Gastroesophageal sphincter (tissue), 4 donors: ENCODE results near the gene NPHP4. TPM values are rescaled to one million over a fixed set of nuclear protein-coding genes. Genes with fewer than 3 reads are reported as not detected.

Experiments used
- ATAC-seq: fragments of 150-250 bp; one replicate; pipeline ENCODE4 v1.9.1; 2016; ENCODE audit warnings: mild to moderate bottlenecking, moderate library complexity
- H3K27ac ChIP-seq, 4 donors: fragments of 200-600 bp; sonication (generic) in 3 of 4; 1 replicate in 3 of 4; 2 replicates in 1 of 4; pipeline ENCODE4 v1.5.1; 2016 to 2019
- H3K27me3 ChIP-seq: fragments of 200-600 bp; sonication (generic); one replicate; pipeline ENCODE4 v1.5.1; 2019
- H3K36me3 ChIP-seq, 2 donors: fragments of 200-600 bp; sonication (generic); one replicate each; pipeline ENCODE4 v1.5.1; 2019; ENCODE audit warnings: control low read depth in 1 of 2
- H3K4me1 ChIP-seq, 3 donors: fragments of 200-600 bp; sonication (generic); 1 replicate in 2 of 3; 2 replicates in 1 of 3; pipeline ENCODE4 v1.5.1; 2016 to 2019; ENCODE audit warnings: control low read depth in 2 of 3
- H3K4me3 ChIP-seq, 2 donors: fragments of 200-600 bp; sonication (generic); one replicate each; pipeline ENCODE4 v1.5.1; 2019; ENCODE audit warnings: mild to moderate bottlenecking in 1 of 2, moderate library complexity in 1 of 2
- H3K9me3 ChIP-seq, 3 donors: fragments of 200-600 bp; sonication (generic); one replicate each; pipeline ENCODE4 v1.5.1; 2017 to 2019; ENCODE audit warnings: control low read depth in 2 of 3
- EP300 ChIP-seq: sonication (generic); formaldehyde crosslinking; IDR thresholded peaks from one replicate; pipeline ENCODE4 v1.6.1; 2017; ENCODE audit warnings: antibody characterized with exemption, mild to moderate bottlenecking
- POLR2A ChIP-seq, 2 donors: fragments of 450-650 bp; IDR thresholded peaks; one replicate each; pipeline ENCODE4 v1.6.1; 2017; ENCODE audit warnings: antibody characterized with exemption in 2 of 2, mild to moderate bottlenecking in 2 of 2, moderate library complexity in 1 of 2
- POLR2AphosphoS5 ChIP-seq: sonication (generic); formaldehyde crosslinking; IDR thresholded peaks from one replicate; pipeline ENCODE4 v1.6.1; 2017; ENCODE audit warnings: antibody characterized with exemption
- WGBS, 2 donors: methylation state at CpG; one replicate each; pipeline ENCODE4 v1.1.5; 2018; ENCODE audit warnings: low coverage in 1 of 2; 5-methylcytosine and 5-hydroxymethylcytosine counted together
- total RNA-seq, 4 donors: library from RNA; depleted of rRNA; stranded (reverse); fragments of >200 nt; gene quantifications; one replicate each; pipeline ENCODE4 v1.1.0, GENCODE V29; 2016
- TF ChIP-seq, protein P1 (sequence below), 4 experiments: fragments of 200-600 bp in 2 of 4; fragments of 450-650 bp in 2 of 4; sonication (generic) in 1 of 4; IDR thresholded peaks; one replicate each; pipeline ENCODE4 v1.5.1; 2017 to 2019; ENCODE audit warnings: antibody characterized with exemption in 4 of 4, mild to moderate bottlenecking in 2 of 4, moderate library complexity in 2 of 4

NPHP4 gene
- total RNA-seq, 4 donors from 2014 or later = 5.7 to 9.7 (median 6.2) TPM

DNA sequence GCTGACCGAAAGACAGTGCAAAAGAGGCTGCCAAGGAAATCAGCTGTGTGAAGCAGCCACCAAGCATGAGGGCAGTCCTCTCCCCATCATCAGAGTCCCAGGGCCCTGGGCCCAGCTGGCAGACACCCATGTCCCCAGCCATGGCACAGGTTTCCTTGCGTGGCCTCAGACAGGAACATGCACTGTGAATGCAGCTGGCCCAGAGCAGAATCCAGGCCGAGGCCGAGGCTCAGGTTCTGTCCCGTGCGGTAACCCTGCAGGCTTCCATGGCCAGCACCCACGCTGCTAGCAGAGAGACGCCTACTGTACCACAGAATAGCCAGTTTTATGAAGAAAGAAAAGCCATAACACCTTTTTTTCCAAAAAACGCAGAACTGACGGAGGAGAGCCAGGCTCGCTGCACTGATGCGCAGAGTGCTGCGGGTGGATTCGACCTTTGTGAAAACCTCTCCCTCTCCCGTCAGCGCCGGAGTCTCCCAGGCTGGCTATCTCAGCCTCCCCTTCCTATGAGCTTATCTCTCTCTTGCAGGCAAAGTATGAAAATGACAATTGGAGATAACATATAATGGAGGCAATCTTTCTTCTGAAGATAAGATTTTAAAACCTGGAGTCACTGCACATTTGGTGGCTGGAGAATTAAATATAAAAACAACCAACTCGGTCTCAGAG is 106.6 kb downstream of the NPHP4 start:
- Histone ChIP-seq H3K4me3 (no peak overlapping the region), H3K36me3 (peaks cover 0 to 91% of the 10 kb centered on the region in 2 donors), H3K4me1 (no peaks in the 10 kb centered on the region), H3K27ac (no peak overlapping the region), H3K27me3 (no peaks in the 10 kb centered on the region), H3K9me3 (no peaks in the 10 kb centered on the region)
- TF ChIP-seq POLR2AphosphoS5 = no peak
- TF ChIP-seq, protein P1, sequence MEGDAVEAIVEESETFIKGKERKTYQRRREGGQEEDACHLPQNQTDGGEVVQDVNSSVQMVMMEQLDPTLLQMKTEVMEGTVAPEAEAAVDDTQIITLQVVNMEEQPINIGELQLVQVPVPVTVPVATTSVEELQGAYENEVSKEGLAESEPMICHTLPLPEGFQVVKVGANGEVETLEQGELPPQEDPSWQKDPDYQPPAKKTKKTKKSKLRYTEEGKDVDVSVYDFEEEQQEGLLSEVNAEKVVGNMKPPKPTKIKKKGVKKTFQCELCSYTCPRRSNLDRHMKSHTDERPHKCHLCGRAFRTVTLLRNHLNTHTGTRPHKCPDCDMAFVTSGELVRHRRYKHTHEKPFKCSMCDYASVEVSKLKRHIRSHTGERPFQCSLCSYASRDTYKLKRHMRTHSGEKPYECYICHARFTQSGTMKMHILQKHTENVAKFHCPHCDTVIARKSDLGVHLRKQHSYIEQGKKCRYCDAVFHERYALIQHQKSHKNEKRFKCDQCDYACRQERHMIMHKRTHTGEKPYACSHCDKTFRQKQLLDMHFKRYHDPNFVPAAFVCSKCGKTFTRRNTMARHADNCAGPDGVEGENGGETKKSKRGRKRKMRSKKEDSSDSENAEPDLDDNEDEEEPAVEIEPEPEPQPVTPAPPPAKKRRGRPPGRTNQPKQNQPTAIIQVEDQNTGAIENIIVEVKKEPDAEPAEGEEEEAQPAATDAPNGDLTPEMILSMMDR (IDR thresholded peaks at IDR 0.05) = no peak
- no peak for TF ChIP-seq EP300
- TF ChIP-seq POLR2A (IDR thresholded peaks at IDR 0.05) = no peak
- 69 to 89% methylated on average over 4 to 7 of the region's 18 CpGs for WGBS, 2 donors
- no peak for ATAC-seq

GRCh38 chr1:5884110-5884509 is 108.1 kb downstream of the NPHP4 start:
- Histone ChIP-seq H3K4me3 (no peak overlapping the region), H3K27ac (no peak overlapping the region), H3K9me3 (peaks cover 0 to 13% (median 0%) of the 10 kb centered on the region in 3 donors), H3K4me1 (no peaks in the 10 kb centered on the region), H3K36me3 (peaks cover 0 to 93% of the 10 kb centered on the region in 2 donors), H3K27me3 (no peaks in the 10 kb centered on the region)
- no peak for ATAC-seq
- WGBS, 2 donors = 93% methylated on average over 7 of the region's 13 CpGs; no CpG with 5 or more reads in 1 of the 2 donors
- TF ChIP-seq, protein P1 (IDR thresholded peaks at IDR 0.05) = no peak
- TF ChIP-seq POLR2AphosphoS5 (no peak), EP300 (no peak), POLR2A (IDR thresholded peaks at IDR 0.05) (no peak)

DNA sequence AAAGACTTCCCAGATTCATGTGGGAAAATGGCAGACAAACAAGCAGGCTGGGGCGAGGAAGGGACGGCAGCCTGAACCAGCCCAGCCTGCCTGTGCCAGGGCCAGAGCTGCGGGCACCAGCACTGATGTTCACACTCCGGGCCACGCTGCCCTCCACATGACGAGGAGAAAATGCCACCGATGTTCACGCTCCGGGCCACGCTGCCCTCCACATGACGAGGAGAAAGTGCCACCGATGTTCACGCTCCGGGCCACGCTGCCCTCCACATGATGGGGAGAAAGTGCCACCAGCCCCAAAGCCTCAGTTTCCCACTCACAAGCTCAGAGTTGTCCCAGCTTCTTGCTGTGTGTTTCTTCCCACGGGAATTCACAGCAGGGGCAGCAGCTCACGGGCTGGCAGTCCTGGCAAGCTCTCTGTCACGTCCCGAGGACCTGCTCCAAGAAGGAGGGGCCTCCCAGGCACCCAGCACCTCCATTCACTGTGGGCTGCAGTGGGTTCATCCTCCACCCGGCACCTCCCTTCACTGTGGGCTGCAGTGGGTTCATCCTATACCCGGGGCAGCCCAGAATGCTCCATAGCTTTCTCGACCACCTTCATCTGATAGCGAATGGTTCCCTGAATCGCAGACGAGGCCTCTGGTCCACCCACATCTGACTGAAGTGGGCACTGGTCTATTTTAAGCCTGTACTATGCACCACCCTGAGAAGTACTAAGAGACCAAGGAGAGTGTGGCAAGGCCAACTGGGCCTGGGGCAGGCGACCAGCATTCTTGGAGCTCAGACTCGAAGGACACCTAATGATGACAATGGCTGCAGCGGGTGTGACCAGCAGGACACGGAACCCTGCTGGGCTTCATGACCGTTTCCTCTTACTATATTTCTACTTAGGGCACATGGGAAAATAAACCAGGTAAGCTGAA is 108.8 kb downstream of the NPHP4 start:
- Histone ChIP-seq H3K27ac (no peak overlapping the region), H3K4me3 (no peak overlapping the region), H3K9me3 (peaks cover 0 to 16% (median 0%) of the 10 kb centered on the region in 3 donors), H3K36me3 (peaks cover 0 to 93% of the 10 kb centered on the region in 2 donors), H3K27me3 (no peaks in the 10 kb centered on the region), H3K4me1 (no peaks in the 10 kb centered on the region)
- no peak for ATAC-seq
- TF ChIP-seq POLR2AphosphoS5 (no peak), EP300 (no peak), POLR2A (IDR thresholded peaks at IDR 0.05) (no peak)
- TF ChIP-seq, protein P1 (IDR thresholded peaks at IDR 0.05) = no peak
- 86% methylated on average over 3 of the region's 30 CpGs; no CpG with 5 or more reads in 1 of the 2 donors for WGBS, 2 donors

- no peak for TF ChIP-seq POLR2A (IDR thresholded peaks at IDR 0.05)
- TF ChIP-seq, protein P1 (IDR thresholded peaks at IDR 0.05) = no peak
- TF ChIP-seq EP300 = no peak
- no peak for TF ChIP-seq POLR2AphosphoS5
- ATAC-seq = no peak
- 79 to 96% methylated on average over 9 to 14 of the region's 27 CpGs for WGBS, 2 donors
Observed at GRCh38 chr1:5882367-5883128, 109.7 kb downstream of the NPHP4 start.

More at GRCh38 chr1:5882367-5883128, 109.7 kb downstream of the NPHP4 start:
- Histone ChIP-seq H3K4me3 (no peak overlapping the region), H3K27ac (no peak overlapping the region), H3K36me3 (peaks cover 0 to 93% of the 10 kb centered on the region in 2 donors), H3K9me3 (peaks cover 0 to 16% (median 0%) of the 10 kb centered on the region in 3 donors), H3K27me3 (no peaks in the 10 kb centered on the region), H3K4me1 (no peaks in the 10 kb centered on the region)
